ENCODE measurements around the gene SIAE. TPM values are rescaled to one million over a fixed set of nuclear protein-coding genes. Genes with fewer than 3 reads are reported as not detected.
A peak's percentile ranks its signal among the peaks of the same experiment; 100 is the strongest.

The SIAE gene
- total and polyA plus RNA-seq, 2 of the 8 experiments (the other 6 are each of a cell fraction or from before 2014, with no cell fraction given): 2.3 to 3.7 TPM

DNA sequence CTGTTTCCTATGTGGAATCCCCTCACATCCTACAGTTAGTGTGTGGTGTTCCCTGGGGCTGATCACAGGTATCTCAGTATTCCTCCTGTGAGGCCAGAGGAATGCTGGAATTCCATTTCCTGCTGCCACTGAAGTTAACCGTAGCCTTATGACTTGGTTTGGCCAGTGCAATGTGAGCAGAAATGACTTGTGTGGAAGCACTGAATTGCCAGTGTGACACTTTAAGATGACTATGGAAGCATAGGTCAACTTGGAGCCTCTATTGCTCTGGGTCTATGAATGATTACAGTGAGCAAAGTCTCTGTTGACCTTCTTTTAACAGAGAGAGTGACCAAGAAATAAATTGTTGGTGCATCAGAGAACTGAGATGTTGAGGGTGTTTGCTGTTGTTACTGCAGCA is 34.4 kb downstream of the SIAE start:
- CTCF ChIA-PET (ENCODE audit: partially characterized antibody): interaction anchor here (0.6 to 8.6 kb wide), 10 partner anchors 9 to 237 kb away, joined by 3 to 69 read pairs (median 3); partner anchors contain the start of gene ESAM

More for the DNA sequence above, 34.4 kb downstream of the SIAE start:
- no peak overlapping the region for H3K4ac ChIP-seq (replicated peaks; ENCODE audit: insufficient read length, low read depth, low read length)
- no peak overlapping the region for H3K4me3 ChIP-seq (ENCODE audit: extremely low read depth in 1 of 4, insufficient read depth in 2 of 4, low read depth in 3 of 4, low read length in 4 of 4)
- H3K79me1 ChIP-seq (ENCODE audit: low read depth, low read length): no peaks in the 10 kb centered on the region
- no peak overlapping the region for H2AK5ac ChIP-seq (ENCODE audit: low read depth, low read length)
- H3K9ac ChIP-seq (replicated peaks in 1 of 4; ENCODE audit: extremely low read depth in 1 of 4, low read depth in 3 of 4, low read length in 3 of 4): no peak overlapping the region
- no peak overlapping the region for H2BK5ac ChIP-seq (ENCODE audit: low read depth, low read length)
- no peak overlapping the region for H3K18ac ChIP-seq (ENCODE audit: extremely low read depth, low read length)
- peaks cover 0 to 14% (median 5%) of the 10 kb centered on the region in 4 experiments; a peak in 5 of 8 replicates for H3K36me3 ChIP-seq (ENCODE audit: control insufficient read depth in 2 of 4, insufficient read depth in 4 of 4, low read length in 3 of 4)
- POLR2A ChIA-PET (ENCODE audit: partially characterized antibody): interaction anchor here (1.2 to 2.3 kb wide), 4 partner anchors 9 to 210 kb away, joined by 3 to 7 read pairs (median 5); partner anchors contain the start of gene TBRG1
- H3K56ac ChIP-seq (replicated peaks; ENCODE audit: insufficient read length, low read depth, low read length): no peak overlapping the region
- no peak overlapping the region for H2BK120ac ChIP-seq (replicated peaks; ENCODE audit: low read depth, low read length)
- no peak overlapping the region for H3K4me2 ChIP-seq (ENCODE audit: insufficient read depth in 1 of 2, low read depth in 2 of 2, low read length in 2 of 2)
- peaks cover 0 to 2% (median 0%) of the 10 kb centered on the region in 4 experiments; a peak in 1 of 7 replicates for H3K4me1 ChIP-seq (replicated peaks in 1 of 4; ENCODE audit: control insufficient read depth in 3 of 4, insufficient read depth in 4 of 4, low read length in 3 of 4)
- peak overlapping the region; percentile 58 for H4K91ac ChIP-seq (replicated peaks; ENCODE audit: insufficient read length, low read length)
- H3K27me3 ChIP-seq (replicated peaks in 1 of 4; ENCODE audit: control insufficient read depth in 3 of 4, extremely low read depth in 1 of 4, insufficient read depth in 3 of 4, low read length in 3 of 4): no peaks in the 10 kb centered on the region
- no peaks in the 10 kb centered on the region for H4K20me1 ChIP-seq (replicated peaks in 1 of 2; ENCODE audit: control insufficient read depth in 1 of 2, insufficient read depth in 2 of 2, low read length in 2 of 2)
- DNase-seq (ENCODE audit: low read depth in 1 of 2, low spot score in 2 of 2): no peak
- H3K23me2 ChIP-seq (ENCODE audit: low read depth, low read length): no peaks in the 10 kb centered on the region; the same call in 1 of the 2 replicates
- no peak overlapping the region for H4K8ac ChIP-seq (ENCODE audit: extremely low read depth, insufficient read depth, low read length)
- H2BK15ac ChIP-seq (ENCODE audit: low read length): no peak overlapping the region
- no peaks in the 10 kb centered on the region for H3K9me3 ChIP-seq (ENCODE audit: insufficient read depth in 2 of 2, low read depth in 1 of 2, low read length in 1 of 2)
- H2BK20ac ChIP-seq (ENCODE audit: low read length): no peak overlapping the region
- 89% methylated on average over 1 of the region's 1 CpG; no CpG with 5 or more reads in 1 of the 2 experiments for WGBS, 2 experiments (ENCODE audit: extremely low coverage in 1 of 2, insufficient coverage in 1 of 2, insufficient read length in 1 of 2, insufficient replicate concordance in 2 of 2, low coverage in 1 of 2, low lambda C conversion rate in 2 of 2, missing lambda C conversion rate in 1 of 2)
- no peak overlapping the region for H2AFZ ChIP-seq (ENCODE audit: low read length)
- H3K27ac ChIP-seq (ENCODE audit: low read depth, low read length): no peak overlapping the region
- no peak overlapping the region for H2BK12ac ChIP-seq (ENCODE audit: low read depth, low read length)
- TF ChIP-seq HDAC2 (IDR thresholded peaks at IDR 0.05; ENCODE audit: borderline replicate concordance in 1 of 2, low read depth in 2 of 2, low read length in 2 of 2) (no peak), SP4 (IDR thresholded peaks at IDR 0.05; ENCODE audit: low read length) (no peak), CEBPB (IDR thresholded peaks at IDR 0.05; ENCODE audit: low read depth, low read length) (no peak), TAF7 (optimal IDR thresholded peaks at IDR 0.05; ENCODE audit: borderline replicate concordance, low read depth, low read length) (no peak), TAF1 (IDR thresholded peaks at IDR 0.05; ENCODE audit: low read depth, low read length) (no peak), POU5F1 (IDR thresholded peaks at IDR 0.05; ENCODE audit: low read depth, low read length) (no peak), NANOG (IDR thresholded peaks at IDR 0.05; ENCODE audit: insufficient read depth, low read depth, low read length, poor library complexity, severe bottlenecking) (no peak), SRF (IDR thresholded peaks at IDR 0.05; ENCODE audit: low read depth, low read length) (no peak), RBBP5 (IDR thresholded peaks at IDR 0.05; ENCODE audit: borderline replicate concordance, low read depth, low read length) (no peak), TCF12 (IDR thresholded peaks at IDR 0.05; ENCODE audit: low read depth, low read length) (no peak), CBX8 (IDR thresholded peaks at IDR 0.05; ENCODE audit: borderline replicate concordance, low read depth, low read length) (no peak), YY1 (IDR thresholded peaks at IDR 0.05; ENCODE audit: low read depth, low read length) (no peak)
- TF ChIP-seq, protein P1, sequence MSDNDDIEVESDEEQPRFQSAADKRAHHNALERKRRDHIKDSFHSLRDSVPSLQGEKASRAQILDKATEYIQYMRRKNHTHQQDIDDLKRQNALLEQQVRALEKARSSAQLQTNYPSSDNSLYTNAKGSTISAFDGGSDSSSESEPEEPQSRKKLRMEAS (IDR thresholded peaks at IDR 0.05): no peak
- H4K5ac ChIP-seq (ENCODE audit: insufficient read length, low read depth, low read length): no peak overlapping the region
- H3K14ac ChIP-seq (ENCODE audit: insufficient read length): no peak overlapping the region
- no peaks in the 10 kb centered on the region for H3K79me2 ChIP-seq (ENCODE audit: control insufficient read depth in 1 of 2, insufficient read depth in 2 of 2, low read length in 2 of 2)
- H3K23ac ChIP-seq (ENCODE audit: insufficient read length): no peak overlapping the region
- FAIRE-seq: no peak
